ENCODE data around the gene RHEB.
A peak's percentile ranks its signal among the peaks of the same experiment; 100 is the strongest.

RHEB gene

DNA sequence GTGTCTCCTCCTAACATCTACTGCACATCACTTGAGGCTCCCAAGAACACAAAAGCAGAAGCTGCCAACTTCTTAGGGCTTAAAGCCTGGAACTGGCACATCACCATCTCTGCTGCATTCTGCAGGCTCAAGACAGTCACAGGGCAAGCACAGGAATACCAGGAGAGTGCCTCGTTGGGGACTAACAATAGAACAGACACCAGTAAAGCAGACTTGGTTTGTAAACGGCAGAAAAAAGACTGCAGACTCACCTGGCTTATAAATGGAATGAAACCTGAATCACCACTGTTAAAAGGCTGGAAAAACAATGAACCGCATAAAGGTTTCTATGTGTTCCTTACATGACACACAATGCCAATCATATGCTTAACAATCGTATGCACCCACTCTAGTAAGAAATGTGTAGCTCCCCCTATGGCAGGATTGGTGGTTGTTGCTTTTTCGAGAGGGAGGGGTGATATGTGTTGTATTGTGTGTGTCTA is 12.8 kb downstream of the RHEB start:
- Histone ChIP-seq H4K20me1 (ENCODE audit: insufficient read depth, low read length) (peaks cover 97% of the 10 kb centered on the region), H3K4me3 (ENCODE audit: low read depth in 1 of 2, low read length in 2 of 2) (no peak overlapping the region), H2AFZ (ENCODE audit: low read depth, low read length) (no peak overlapping the region), H3K4me2 (ENCODE audit: insufficient read depth, low read length) (no peak overlapping the region), H3K9ac (ENCODE audit: low read depth, low read length) (no peak overlapping the region), H3K36me3 (ENCODE audit: insufficient read depth, low read length) (peaks cover 7% of the 10 kb centered on the region; the same call in 1 of the 2 replicates), H3K9me3 (ENCODE audit: insufficient read depth, low read length, severe bottlenecking) (no peaks in the 10 kb centered on the region), H3K4me1 (ENCODE audit: insufficient read depth, low read length) (peaks cover 10% of the 10 kb centered on the region), H3K27me3 (ENCODE audit: insufficient read depth, low read length, poor library complexity) (no peaks in the 10 kb centered on the region), H3K79me2 (ENCODE audit: insufficient read depth, low read length) (peaks cover 100% of the 10 kb centered on the region), H3K27ac (ENCODE audit: low read length) (no peak overlapping the region)
- no peak for TF ChIP-seq EZH2 (IDR thresholded peaks at IDR 0.05; ENCODE audit: borderline replicate concordance, low read depth, low read length, severe bottlenecking)
- TF ChIP-seq, protein P1, sequence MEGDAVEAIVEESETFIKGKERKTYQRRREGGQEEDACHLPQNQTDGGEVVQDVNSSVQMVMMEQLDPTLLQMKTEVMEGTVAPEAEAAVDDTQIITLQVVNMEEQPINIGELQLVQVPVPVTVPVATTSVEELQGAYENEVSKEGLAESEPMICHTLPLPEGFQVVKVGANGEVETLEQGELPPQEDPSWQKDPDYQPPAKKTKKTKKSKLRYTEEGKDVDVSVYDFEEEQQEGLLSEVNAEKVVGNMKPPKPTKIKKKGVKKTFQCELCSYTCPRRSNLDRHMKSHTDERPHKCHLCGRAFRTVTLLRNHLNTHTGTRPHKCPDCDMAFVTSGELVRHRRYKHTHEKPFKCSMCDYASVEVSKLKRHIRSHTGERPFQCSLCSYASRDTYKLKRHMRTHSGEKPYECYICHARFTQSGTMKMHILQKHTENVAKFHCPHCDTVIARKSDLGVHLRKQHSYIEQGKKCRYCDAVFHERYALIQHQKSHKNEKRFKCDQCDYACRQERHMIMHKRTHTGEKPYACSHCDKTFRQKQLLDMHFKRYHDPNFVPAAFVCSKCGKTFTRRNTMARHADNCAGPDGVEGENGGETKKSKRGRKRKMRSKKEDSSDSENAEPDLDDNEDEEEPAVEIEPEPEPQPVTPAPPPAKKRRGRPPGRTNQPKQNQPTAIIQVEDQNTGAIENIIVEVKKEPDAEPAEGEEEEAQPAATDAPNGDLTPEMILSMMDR (IDR thresholded peaks at IDR 0.05; ENCODE audit: borderline replicate concordance, extremely low read depth, low read length, poor library complexity, severe bottlenecking) = peak; percentile 25
- ATAC-seq (ENCODE audit: insufficient read depth, low read depth) = no peak
- DNase-seq = no peak

DNA sequence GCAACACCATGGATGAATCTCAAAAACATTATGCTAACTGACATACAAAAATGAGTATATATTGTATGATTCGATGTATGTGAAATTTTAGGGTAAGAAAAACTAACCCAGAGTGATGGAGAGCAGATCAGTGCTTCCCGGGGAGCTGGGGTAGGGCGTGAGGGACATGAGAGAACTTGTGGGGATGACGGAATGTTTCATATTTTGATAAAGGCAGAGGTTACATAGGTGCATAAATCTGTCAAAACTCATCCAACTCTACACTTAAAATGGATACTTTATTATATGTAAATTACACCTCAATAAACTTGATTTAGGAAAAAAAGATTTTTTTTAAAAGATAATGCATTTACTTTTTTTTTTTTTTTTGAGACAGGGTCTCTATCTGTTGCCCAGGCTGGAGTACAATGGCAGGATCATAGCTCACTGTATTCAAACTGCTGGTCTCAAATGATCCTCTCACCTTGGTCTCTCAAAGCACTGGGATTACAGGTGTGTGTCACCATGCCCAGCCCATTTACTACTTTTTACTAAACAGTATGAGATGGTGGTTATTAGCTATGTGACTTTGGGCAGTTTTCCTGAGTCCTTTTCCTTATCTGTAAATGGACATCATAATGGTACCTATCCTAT is 13.7 kb downstream of the RHEB start:
- Histone ChIP-seq H3K4me3 (ENCODE audit: low read depth in 1 of 2, low read length in 2 of 2) (no peak overlapping the region), H3K79me2 (ENCODE audit: insufficient read depth, low read length) (peaks cover 100% of the 10 kb centered on the region), H3K4me1 (ENCODE audit: insufficient read depth, low read length) (peaks cover 10% of the 10 kb centered on the region), H3K27me3 (ENCODE audit: insufficient read depth, low read length, poor library complexity) (no peaks in the 10 kb centered on the region), H3K36me3 (ENCODE audit: insufficient read depth, low read length) (peaks cover 7% of the 10 kb centered on the region; the same call in 1 of the 2 replicates), H2AFZ (ENCODE audit: low read depth, low read length) (no peak overlapping the region), H3K9ac (ENCODE audit: low read depth, low read length) (no peak overlapping the region), H4K20me1 (ENCODE audit: insufficient read depth, low read length) (peaks cover 97% of the 10 kb centered on the region), H3K4me2 (ENCODE audit: insufficient read depth, low read length) (no peak overlapping the region), H3K9me3 (ENCODE audit: insufficient read depth, low read length, severe bottlenecking) (no peaks in the 10 kb centered on the region), H3K27ac (ENCODE audit: low read length) (no peak overlapping the region)
- TF ChIP-seq, protein P1 (IDR thresholded peaks at IDR 0.05; ENCODE audit: borderline replicate concordance, extremely low read depth, low read length, poor library complexity, severe bottlenecking) = no peak
- no peak for TF ChIP-seq EZH2 (IDR thresholded peaks at IDR 0.05; ENCODE audit: borderline replicate concordance, low read depth, low read length, severe bottlenecking)
- DNase-seq (no peak), ATAC-seq (ENCODE audit: insufficient read depth, low read depth) (no peak)

DNA sequence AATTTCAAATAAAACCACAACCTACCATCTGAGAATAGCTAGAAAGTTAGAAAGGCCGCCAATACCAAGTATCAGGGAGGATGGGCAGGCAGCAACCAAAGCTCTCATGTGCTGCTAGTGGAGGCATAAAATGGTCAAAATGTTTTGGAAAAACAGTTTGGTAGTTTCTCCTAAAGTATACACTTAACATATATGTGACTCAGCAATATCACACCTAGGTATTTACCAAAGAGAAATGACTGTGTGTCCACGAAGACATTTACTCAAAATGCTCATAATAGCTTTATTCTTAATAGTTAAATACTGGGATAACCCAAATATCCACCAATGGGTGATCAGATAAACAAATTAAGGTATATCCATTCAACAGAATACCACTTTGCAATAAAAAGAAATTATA is 14.3 kb downstream of the RHEB start:
- H3K36me3 ChIP-seq (ENCODE audit: insufficient read depth, low read length) = peaks cover 7% of the 10 kb centered on the region; the same call in 1 of the 2 replicates
- H3K4me2 ChIP-seq (ENCODE audit: insufficient read depth, low read length) = no peak overlapping the region
- no peak for ATAC-seq (ENCODE audit: insufficient read depth, low read depth)
- peaks cover 97% of the 10 kb centered on the region for H4K20me1 ChIP-seq (ENCODE audit: insufficient read depth, low read length)
- H3K9ac ChIP-seq (ENCODE audit: low read depth, low read length) = no peak overlapping the region
- H3K9me3 ChIP-seq (ENCODE audit: insufficient read depth, low read length, severe bottlenecking) = no peaks in the 10 kb centered on the region
- no peaks in the 10 kb centered on the region for H3K27me3 ChIP-seq (ENCODE audit: insufficient read depth, low read length, poor library complexity)
- no peak overlapping the region for H2AFZ ChIP-seq (ENCODE audit: low read depth, low read length)
- H3K4me1 ChIP-seq (ENCODE audit: insufficient read depth, low read length) = peaks cover 6% of the 10 kb centered on the region
- DNase-seq = no peak
- no peak for TF ChIP-seq EZH2 (IDR thresholded peaks at IDR 0.05; ENCODE audit: borderline replicate concordance, low read depth, low read length, severe bottlenecking)
- H3K27ac ChIP-seq (ENCODE audit: low read length) = no peak overlapping the region
- peaks cover 100% of the 10 kb centered on the region for H3K79me2 ChIP-seq (ENCODE audit: insufficient read depth, low read length)
- no peak overlapping the region for H3K4me3 ChIP-seq (ENCODE audit: low read depth in 1 of 2, low read length in 2 of 2)

DNA sequence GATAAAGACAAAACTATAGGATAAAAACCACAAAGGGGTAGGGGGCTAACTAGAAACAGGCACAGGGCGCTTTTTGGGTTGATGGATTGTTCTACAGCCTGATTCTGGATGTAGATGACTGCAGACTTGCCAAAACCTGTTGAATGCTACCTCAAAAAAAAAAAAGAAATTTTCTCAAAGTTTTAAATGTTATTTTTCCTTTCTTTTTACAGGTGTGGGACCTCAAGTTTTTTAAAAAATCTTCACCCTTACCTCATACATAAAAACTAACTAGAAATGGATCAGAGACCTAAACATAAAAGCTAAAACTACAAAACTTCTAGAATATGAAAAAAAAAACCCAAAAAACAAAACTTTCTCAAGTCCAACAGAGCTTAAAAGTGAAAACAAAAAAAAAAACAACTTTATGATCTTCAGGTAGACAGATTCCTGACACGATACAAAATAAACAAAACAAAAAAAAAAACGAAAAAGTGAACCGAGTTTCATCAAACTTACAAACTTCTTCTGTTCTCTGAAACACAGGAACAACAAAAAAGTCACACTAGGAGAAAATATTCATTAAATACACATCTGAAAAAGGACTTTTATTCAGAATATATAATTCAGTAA is 14.9 kb downstream of the RHEB start:
- ATAC-seq (ENCODE audit: insufficient read depth, low read depth) = no peak
- Histone ChIP-seq H3K4me3 (ENCODE audit: low read depth in 1 of 2, low read length in 2 of 2) (no peak overlapping the region), H3K9ac (ENCODE audit: low read depth, low read length) (no peak overlapping the region), H2AFZ (ENCODE audit: low read depth, low read length) (no peak overlapping the region), H3K9me3 (ENCODE audit: insufficient read depth, low read length, severe bottlenecking) (no peaks in the 10 kb centered on the region), H3K27ac (ENCODE audit: low read length) (no peak overlapping the region), H4K20me1 (ENCODE audit: insufficient read depth, low read length) (peaks cover 97% of the 10 kb centered on the region), H3K4me1 (ENCODE audit: insufficient read depth, low read length) (no peaks in the 10 kb centered on the region), H3K27me3 (ENCODE audit: insufficient read depth, low read length, poor library complexity) (no peaks in the 10 kb centered on the region), H3K79me2 (ENCODE audit: insufficient read depth, low read length) (peaks cover 100% of the 10 kb centered on the region), H3K36me3 (ENCODE audit: insufficient read depth, low read length) (peaks cover 7% of the 10 kb centered on the region; the same call in 1 of the 2 replicates), H3K4me2 (ENCODE audit: insufficient read depth, low read length) (no peak overlapping the region)
- TF ChIP-seq, protein P1 (IDR thresholded peaks at IDR 0.05; ENCODE audit: borderline replicate concordance, extremely low read depth, low read length, poor library complexity, severe bottlenecking) = no peak
- TF ChIP-seq EZH2 (IDR thresholded peaks at IDR 0.05; ENCODE audit: borderline replicate concordance, low read depth, low read length, severe bottlenecking) = no peak
- no peak for DNase-seq
